GM21825 (cell line): ENCODE measurements around the gene GALNTL6.
A peak's percentile ranks its signal among the peaks of the same experiment; 100 is the strongest.

ENCODE experiments used
- ATAC-seq: cut with Tn5 transposase; IDR thresholded peaks from one replicate; pipeline ENCODE4 v1.9.1; 2021; ENCODE audit warnings: mild to moderate bottlenecking, moderate library complexity; ENCODE audit not compliant: unreplicated experiment

The GALNTL6 gene

GRCh38 chr4:171983935-171984805 is 171.0 kb downstream of the GALNTL6 start:
- no peak for ATAC-seq

- ATAC-seq: no peak
Observed at GRCh38 chr4:171985129-171985528, 171.9 kb downstream of the GALNTL6 start.

DNA sequence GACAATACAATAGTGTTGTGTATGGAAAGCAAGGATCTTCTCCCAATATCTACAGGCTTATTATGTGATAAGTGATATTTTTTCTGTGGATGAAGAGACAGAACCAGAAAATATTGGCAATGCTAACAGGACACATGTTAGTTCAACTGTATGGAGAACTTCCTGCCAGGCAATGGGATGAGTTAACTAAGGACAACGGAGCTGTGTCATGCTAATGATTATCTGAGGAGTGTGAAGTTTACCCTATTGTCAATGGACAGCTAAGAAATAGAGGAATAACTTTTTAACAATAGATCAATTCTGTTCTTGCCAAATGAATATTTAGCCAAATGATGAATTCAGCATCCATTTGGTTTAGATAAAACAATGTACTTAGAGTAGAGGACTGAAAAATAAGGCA is 180.0 kb downstream of the GALNTL6 start:
- ATAC-seq: no peak

GRCh38 chr4:172007889-172008288 is 194.7 kb downstream of the GALNTL6 start:
- ATAC-seq: no peak

DNA sequence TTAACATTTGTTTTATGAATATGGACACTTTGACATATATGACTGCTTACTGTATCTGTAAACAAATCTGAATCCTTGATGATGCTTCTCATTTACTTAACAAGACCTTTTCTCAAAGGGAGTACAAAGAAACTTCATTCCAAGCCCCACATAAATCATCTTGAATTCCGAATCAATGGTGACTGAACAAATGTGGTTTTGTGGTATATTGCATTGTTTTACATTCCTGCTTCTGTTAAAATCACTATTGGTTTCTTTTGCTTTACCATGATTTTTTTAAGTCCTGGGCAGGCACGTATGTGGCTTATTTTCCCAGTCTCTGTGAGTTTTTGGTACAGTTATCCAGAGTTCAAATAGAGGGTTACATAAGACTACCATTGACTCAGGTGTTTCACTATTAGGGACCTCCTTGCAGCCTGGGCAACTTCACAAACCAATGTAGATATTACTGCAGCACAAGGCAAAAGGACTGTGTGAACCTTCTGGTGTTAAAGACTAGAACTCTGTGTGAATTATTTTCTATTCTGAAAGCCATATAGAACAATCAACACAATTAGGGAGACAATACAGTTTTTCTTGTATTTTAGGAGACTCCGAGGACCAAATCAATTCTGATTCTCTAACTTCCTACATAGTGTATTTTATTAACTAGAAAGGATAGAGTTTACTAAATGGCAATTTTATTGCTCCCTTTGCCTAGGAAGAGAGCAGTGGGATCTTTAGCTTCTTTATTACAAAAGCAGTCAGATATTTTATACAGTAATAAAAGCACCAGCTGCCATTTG is 196.4 kb downstream of the GALNTL6 start:
- ATAC-seq: no peak

DNA sequence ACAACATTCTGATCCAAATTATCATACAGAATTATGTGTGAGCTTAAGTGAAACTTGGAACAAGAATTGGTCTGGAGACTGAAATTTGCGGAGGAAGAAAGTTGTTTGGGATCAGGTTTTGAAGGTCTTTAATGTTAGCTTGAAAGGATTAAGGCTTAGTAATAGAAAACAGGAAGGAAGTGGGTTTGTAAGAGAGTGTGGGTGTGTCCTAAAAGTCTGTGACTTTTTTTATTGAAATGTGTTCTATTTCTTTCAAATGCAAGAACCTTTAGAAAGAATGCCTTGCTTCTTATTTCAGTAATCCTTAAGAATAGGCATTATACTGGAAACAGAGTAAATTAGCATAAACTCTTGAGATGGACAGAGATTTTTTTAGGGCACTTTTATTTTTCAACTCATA is 198.0 kb downstream of the GALNTL6 start:
- no peak for ATAC-seq

- ATAC-seq: no peak
Observed at GRCh38 chr4:172018358-172018757, 205.2 kb downstream of the GALNTL6 start.

DNA sequence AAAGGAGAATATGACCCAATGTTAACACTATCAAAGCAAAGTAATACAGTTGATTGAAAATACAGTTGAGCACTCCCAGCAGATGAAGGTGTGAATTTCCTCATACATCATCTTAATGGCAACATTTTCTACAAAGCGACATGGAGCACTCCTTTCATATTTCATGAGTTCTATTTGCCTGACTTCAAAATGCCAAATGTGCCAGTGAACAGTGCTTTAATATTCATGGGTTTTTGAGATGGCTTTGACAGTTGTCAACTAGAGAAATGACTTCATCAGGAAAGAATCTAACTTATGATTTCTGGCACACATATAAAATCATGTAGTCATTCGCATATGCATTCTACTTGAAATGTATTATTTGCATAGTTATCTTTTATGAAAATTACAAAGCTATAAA is 222.4 kb downstream of the GALNTL6 start:
- no peak for ATAC-seq

GRCh38 chr4:172040766-172041165 is 227.6 kb downstream of the GALNTL6 start:
- no peak for ATAC-seq

- no peak for ATAC-seq
Observed at GRCh38 chr4:172042714-172043114, 229.5 kb downstream of the GALNTL6 start.

DNA sequence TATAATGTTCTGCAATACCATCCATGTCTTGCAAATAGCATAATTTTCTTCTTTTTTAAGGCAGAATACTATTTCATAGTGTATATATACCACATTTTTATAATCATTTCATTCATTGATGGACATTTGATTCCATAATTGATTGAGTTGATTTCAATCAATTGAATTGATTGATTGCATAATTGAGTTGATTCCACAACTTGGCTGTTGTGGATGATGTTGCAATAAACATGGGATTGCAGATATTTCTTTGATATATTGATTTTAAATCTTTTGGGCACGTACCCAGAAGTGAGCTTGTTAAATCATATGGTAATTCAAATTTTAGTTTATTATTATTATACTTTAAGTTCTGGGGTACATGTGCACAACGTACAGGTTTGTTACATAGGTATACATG is 232.8 kb downstream of the GALNTL6 start:
- no peak for ATAC-seq

- no peak for ATAC-seq
Observed at GRCh38 chr4:172048666-172049065, 235.5 kb downstream of the GALNTL6 start.

- ATAC-seq: no peak
Observed at GRCh38 chr4:172050911-172051310, 237.7 kb downstream of the GALNTL6 start.

GRCh38 chr4:172055046-172055445 is 241.8 kb downstream of the GALNTL6 start:
- peak; percentile 84 for ATAC-seq

GRCh38 chr4:172055498-172055897 is 242.3 kb downstream of the GALNTL6 start:
- no peak for ATAC-seq

- ATAC-seq: no peak
Observed at GRCh38 chr4:172061204-172061603, 248.0 kb downstream of the GALNTL6 start.

GRCh38 chr4:172068506-172068905 is 255.3 kb downstream of the GALNTL6 start:
- ATAC-seq: no peak

DNA sequence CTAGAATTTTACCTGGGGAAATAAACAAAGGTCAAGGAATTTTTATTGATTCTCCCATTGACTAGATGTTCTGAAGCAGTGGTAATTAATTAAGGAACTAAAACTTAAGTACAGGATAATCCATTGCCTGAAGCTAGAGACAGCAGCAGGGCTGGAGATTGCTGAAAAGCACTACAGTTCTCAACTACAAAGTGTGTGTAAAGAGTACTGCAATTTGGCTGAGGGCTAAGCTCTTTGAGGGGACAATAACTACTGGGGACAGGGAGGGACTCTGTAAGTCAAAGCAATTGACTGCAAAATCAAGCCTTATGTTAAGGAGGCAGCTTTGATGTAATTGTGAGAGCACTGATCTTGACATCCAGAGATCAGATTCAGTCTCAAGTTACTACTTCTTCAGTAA is 260.4 kb downstream of the GALNTL6 start:
- no peak for ATAC-seq

GRCh38 chr4:172083272-172083671 is 270.1 kb downstream of the GALNTL6 start:
- ATAC-seq: no peak

DNA sequence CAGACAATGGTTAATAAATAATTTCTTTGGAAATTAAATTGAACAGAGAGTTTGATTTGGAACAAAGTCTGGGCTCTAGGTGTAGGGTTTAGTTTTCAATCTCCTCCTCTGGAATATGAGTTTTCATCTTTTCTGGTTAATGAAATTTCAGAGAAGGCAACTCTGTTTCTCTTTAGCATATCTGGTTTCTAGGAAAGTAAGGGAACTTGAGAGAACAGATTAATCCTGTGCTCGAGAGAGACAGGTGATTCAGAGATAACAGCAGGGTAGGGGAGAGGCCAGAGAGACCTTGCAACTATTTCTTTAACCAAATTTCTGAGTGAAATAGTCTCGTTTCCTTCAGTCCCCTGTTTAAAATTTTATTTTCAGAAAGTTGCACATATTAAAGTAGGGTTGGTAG is 275.4 kb downstream of the GALNTL6 start:
- no peak for ATAC-seq

- ATAC-seq: no peak
Observed at GRCh38 chr4:172095161-172095560, 282.0 kb downstream of the GALNTL6 start.

- ATAC-seq: no peak
Observed at GRCh38 chr4:172096786-172097185, 283.6 kb downstream of the GALNTL6 start.
